ENCODE measurements around the gene ACSL1.

ACSL1 gene

DNA sequence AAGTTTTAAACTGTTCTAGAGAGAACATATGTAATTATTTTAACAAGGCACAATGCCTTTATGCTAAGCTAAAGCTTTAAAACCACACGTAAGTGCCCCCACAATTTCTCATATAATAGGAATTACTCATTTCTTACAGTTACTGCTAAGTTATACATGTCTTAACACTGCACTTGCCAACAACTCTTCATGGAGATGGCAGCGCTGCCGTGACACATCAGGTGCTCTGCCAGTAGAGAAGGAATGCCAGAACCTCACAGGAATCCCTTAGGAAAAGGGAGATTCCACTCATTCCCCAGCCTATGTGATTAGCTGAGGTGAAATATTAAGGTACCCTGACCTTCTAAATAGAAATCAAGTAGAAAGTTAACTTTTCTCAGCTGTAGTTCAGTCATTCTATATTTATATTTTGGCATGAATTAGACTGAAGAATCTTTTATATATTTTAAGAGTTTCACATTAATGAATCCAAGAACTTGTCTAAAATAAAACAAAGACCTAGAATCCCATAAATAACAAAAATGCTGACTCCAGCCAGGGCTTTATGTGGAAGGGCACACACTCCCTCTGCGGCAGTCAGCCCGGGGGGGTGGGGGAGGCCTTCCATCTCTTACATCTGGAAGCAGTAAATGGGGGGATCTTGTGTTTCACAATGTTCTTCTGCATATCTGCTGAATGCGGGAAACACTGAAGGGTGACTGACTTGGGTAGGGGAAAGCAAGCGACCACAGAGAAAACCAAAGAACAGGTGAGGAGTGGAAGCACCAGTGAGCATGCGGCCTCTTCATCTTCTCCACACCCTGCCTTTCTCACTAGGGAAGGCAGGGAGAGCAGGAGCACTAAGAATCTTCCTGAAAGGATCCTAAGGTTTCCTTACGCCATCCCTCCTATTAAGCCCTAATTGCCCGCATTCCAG is 23.7 kb downstream of the ACSL1 start:
- DNase-seq (ENCODE audit: low read depth): peak; percentile 92
- TF ChIP-seq, protein P1, sequence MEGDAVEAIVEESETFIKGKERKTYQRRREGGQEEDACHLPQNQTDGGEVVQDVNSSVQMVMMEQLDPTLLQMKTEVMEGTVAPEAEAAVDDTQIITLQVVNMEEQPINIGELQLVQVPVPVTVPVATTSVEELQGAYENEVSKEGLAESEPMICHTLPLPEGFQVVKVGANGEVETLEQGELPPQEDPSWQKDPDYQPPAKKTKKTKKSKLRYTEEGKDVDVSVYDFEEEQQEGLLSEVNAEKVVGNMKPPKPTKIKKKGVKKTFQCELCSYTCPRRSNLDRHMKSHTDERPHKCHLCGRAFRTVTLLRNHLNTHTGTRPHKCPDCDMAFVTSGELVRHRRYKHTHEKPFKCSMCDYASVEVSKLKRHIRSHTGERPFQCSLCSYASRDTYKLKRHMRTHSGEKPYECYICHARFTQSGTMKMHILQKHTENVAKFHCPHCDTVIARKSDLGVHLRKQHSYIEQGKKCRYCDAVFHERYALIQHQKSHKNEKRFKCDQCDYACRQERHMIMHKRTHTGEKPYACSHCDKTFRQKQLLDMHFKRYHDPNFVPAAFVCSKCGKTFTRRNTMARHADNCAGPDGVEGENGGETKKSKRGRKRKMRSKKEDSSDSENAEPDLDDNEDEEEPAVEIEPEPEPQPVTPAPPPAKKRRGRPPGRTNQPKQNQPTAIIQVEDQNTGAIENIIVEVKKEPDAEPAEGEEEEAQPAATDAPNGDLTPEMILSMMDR (conservative IDR thresholded peaks at IDR 0.05; ENCODE audit: low read depth, low read length): no peak
- H3K4me3 ChIP-seq (ENCODE audit: low read length): no peak overlapping the region

DNA sequence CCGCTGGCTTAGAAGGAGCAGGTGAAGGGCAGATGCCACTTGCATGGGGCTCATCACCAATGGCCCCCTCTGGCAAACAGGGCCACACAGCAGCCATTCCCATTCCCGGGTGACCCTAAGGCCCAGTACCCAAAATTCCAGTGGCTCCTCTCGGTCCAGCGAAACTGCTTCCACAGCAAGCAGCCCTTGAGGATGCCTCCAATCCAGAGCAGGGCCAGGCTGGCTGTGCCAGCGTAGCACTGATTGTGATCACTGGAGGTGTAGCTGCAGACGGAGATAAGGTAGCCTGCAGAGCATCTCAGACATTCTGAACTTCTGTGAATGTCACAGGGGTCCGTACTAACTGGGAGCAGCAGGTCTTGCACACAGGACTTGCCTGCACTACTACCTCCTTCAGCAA is 27.3 kb downstream of the ACSL1 start:
- H3K4me3 ChIP-seq (ENCODE audit: low read length): no peak overlapping the region
- TF ChIP-seq, protein P1 (conservative IDR thresholded peaks at IDR 0.05; ENCODE audit: low read depth, low read length): no peak
- no peak for DNase-seq (ENCODE audit: low read depth)

DNA sequence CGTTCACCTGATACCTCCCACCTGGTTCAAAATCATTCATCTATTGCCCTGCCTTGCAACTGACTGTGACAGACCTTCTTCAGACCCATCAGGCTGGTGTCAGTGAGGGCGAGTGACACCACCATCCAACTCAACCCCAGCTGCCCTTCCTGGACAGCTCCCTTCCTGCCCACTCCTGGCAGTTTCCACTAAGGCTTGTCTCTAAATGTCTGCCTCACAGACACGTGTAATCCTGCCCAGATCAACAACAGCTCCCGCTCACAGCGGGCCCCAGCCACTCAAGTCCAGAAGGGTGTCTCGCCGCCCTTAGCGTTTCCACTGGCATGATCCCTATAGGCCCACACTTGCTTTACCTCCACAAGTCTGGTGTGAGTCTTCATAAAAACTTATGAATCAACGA is 28.9 kb downstream of the ACSL1 start:
- DNase-seq (ENCODE audit: low read depth): no peak
- H3K4me3 ChIP-seq (ENCODE audit: low read length): no peak overlapping the region
- TF ChIP-seq, protein P1 (conservative IDR thresholded peaks at IDR 0.05; ENCODE audit: low read depth, low read length): no peak

DNA sequence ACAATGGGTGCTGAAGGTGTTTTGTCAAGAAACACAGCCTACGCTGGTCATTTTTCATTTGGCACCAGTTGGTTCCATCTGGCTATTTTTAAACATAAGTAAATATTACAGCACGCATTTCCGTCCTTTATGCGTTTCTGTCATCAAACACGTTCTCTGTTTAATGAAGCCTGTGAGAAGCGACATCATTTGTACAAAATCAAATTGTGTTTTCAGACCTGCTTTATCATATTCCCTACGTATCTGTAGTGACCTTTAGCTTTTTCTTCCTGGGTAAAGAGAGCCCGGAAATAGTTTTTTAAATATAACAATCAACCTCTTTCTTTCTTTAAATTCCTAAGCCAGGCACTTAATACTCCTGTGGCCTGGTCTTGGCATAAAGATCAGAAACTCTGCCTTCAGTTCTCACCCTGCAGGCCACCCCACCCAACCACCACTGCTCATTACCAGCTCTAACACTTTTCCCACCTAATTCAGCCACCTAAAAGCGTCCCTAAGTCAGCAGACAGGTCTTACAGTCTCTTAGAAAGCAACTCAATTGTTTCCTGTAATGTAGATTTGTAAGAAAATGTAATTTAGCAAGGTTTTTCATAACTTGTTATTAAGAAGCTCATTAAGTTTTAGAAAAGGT is 30.4 kb downstream of the ACSL1 start:
- no peak overlapping the region for H3K4me3 ChIP-seq (ENCODE audit: low read length)
- TF ChIP-seq, protein P1 (conservative IDR thresholded peaks at IDR 0.05; ENCODE audit: low read depth, low read length): no peak
- peak; percentile 86 for DNase-seq (ENCODE audit: low read depth)

DNA sequence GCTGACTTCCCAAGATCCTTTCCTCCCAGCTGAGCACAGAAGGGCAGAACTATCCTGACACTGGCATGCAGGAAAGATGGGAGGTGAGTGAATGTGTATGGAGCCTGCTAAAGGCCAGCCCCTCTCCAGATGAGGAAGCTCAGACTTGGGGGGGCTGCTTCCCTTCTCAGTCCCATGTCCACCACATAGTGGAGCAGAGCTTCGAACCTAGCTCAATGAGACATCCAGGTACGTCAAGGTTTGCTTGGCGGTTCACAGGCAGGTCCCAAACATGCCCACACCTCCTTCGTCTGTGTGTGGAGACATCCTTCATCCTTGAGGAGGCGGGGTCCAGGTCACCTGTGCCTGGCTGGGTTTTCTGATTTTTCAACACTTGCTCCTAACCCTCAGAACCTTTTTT is 31.3 kb downstream of the ACSL1 start:
- no peak overlapping the region for H3K4me3 ChIP-seq (ENCODE audit: low read length)
- no peak for DNase-seq (ENCODE audit: low read depth)
- TF ChIP-seq, protein P1 (conservative IDR thresholded peaks at IDR 0.05; ENCODE audit: low read depth, low read length): no peak

DNA sequence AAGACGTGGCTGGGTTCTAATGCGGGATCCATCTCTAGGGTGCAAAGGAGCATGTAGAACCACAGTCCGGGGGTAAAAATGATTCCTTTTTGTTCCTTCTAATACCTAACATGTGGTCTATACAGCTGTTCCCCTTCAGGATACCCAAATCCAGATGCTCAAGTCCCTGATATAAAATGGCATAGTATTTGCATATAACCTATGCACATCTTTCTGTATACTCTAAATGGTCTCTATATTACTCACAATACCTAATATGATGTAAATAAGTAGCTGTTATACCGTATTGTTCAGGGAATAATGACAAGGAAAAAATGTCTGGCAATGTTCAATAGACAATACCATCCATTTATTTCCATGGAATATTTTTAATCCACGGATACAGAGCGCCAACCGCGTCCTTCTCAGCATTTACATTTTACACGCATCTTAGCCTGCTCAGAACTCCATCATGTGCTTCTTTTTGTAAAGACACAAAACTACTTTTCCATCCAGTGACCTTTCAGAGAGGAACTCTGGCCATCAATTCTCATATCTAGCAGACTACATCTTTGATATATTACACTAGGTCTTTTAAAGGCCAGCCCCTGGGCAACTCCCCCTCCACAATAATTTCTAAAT is 31.9 kb downstream of the ACSL1 start:
- DNase-seq (ENCODE audit: low read depth): no peak
- H3K4me3 ChIP-seq (ENCODE audit: low read length): no peak overlapping the region
- TF ChIP-seq, protein P1 (conservative IDR thresholded peaks at IDR 0.05; ENCODE audit: low read depth, low read length): no peak
